Endothelial cell of umbilical vein (primary cell): ENCODE results near the gene CFAP100. TPM values are rescaled to one million over a fixed set of nuclear protein-coding genes. Genes with fewer than 3 reads are reported as not detected.

Source experiments
- BruUV-seq: library from RNA; stranded (reverse); fragments of 400-500 nt; replicated peaks from 2 replicates; lab custom pipeline; 2021; lab: Mats Ljungman, UMichigan
- CTCF ChIA-PET: fragments of 300-600, 350-600 bp; sonication (Branson Sonifier 250); formaldehyde crosslinking; loops from one replicate; lab custom pipeline; 2021; ENCODE audit warnings: antibody characterized with exemption, inconsistent platforms; lab: Charles Lee
- POLR2A ChIA-PET: fragments of 300-600, 350-600 bp; sonication (Branson Sonifier 250); formaldehyde crosslinking; loops from one replicate; lab custom pipeline; 2021; ENCODE audit warnings: antibody characterized with exemption, inconsistent platforms; lab: Charles Lee
- DNase-seq: peaks from one replicate; pipeline ENCODE4 v3.0.0-alpha.2; 2011; ENCODE audit warnings: low read depth, low spot score
- FAIRE-seq: peaks from 2 replicates; lab custom pipeline; 2011; peaks lifted over from hg19 to GRCh38; lab: Jason Lieb, UNC
- H2AFZ ChIP-seq: 2 replicates; pipeline ENCODE4 v1.6.0; 2012; ENCODE audit warnings: low read depth, low read length, control low read depth, inconsistent platforms
- H3K27ac ChIP-seq: 2 replicates; pipeline ENCODE4 v1.5.1; 2011; ENCODE audit warnings: low read depth, mild to moderate bottlenecking, control low read depth, low read length, moderate library complexity; ENCODE audit not compliant: insufficient read depth
- H3K27me3 ChIP-seq, 2 experiments: 2 replicates each; pipeline versions ENCODE4 v1.6.0 to v1.6.1; 2011; ENCODE audit warnings: low read length in 2 of 2, mixed read lengths in 1 of 2; ENCODE audit not compliant: control insufficient read depth in 2 of 2, insufficient read depth in 2 of 2
- H3K36me3 ChIP-seq, 2 experiments: 2 replicates in 1 of 2; 3 replicates in 1 of 2; pipeline ENCODE4 v1.5.1; 2011; ENCODE audit warnings: low read length in 2 of 2, mild to moderate bottlenecking in 1 of 2, moderate library complexity in 1 of 2; ENCODE audit not compliant: control insufficient read depth in 2 of 2, insufficient read depth in 2 of 2; ENCODE audit errors: extremely low read depth in 1 of 2
- H3K4me1 ChIP-seq: 3 replicates; pipeline ENCODE4 v1.5.1; 2011; ENCODE audit warnings: mild to moderate bottlenecking, low read length; ENCODE audit not compliant: control insufficient read depth, insufficient read depth; ENCODE audit errors: extremely low read depth
- H3K4me2 ChIP-seq: 2 replicates; pipeline ENCODE4 v1.6.1; 2011; ENCODE audit warnings: low read length, control low read depth, mixed read lengths; ENCODE audit not compliant: insufficient read depth
- H3K4me3 ChIP-seq, 3 experiments: fragments of 200-600 bp in 1 of 3; sonication (generic), shearing (Covaris generic) in 1 of 3; replicated peaks in 1 of 3; 2 replicates each; pipeline ENCODE4 v1.5.1; 2011 to 2016; ENCODE audit warnings: control low read depth in 3 of 3, low read length in 3 of 3, mild to moderate bottlenecking in 2 of 3, inconsistent platforms in 1 of 3, low read depth in 1 of 3, moderate library complexity in 1 of 3; ENCODE audit not compliant: insufficient read depth in 1 of 3
- H3K79me2 ChIP-seq: 2 replicates; pipeline ENCODE4 v1.6.0; 2012; ENCODE audit warnings: low read length, inconsistent platforms; ENCODE audit not compliant: control insufficient read depth, insufficient read depth
- H3K9ac ChIP-seq: replicated peaks from 2 replicates; pipeline ENCODE3; 2011; ENCODE audit warnings: low read length, control low read depth; ENCODE audit not compliant: insufficient read depth; ENCODE audit errors: extremely low read depth
- H3K9me1 ChIP-seq: replicated peaks from 3 replicates; pipeline ENCODE4 v1.6.0; 2011; ENCODE audit warnings: mild to moderate bottlenecking, low read length; ENCODE audit not compliant: control insufficient read depth, insufficient read depth; ENCODE audit errors: extremely low read depth
- H3K9me3 ChIP-seq: replicated peaks from 2 replicates; pipeline ENCODE4 v1.5.1; 2012; ENCODE audit warnings: low read length, inconsistent platforms; ENCODE audit not compliant: control insufficient read depth, insufficient read depth
- H4K20me1 ChIP-seq: replicated peaks from 2 replicates; pipeline ENCODE3; 2011; ENCODE audit warnings: mild to moderate bottlenecking, low read length; ENCODE audit not compliant: control insufficient read depth, insufficient read depth; ENCODE audit errors: extremely low read depth
- CTCF ChIP-seq, 2 donors: IDR thresholded peaks; 1 replicate in 1 of 2; 2 replicates in 1 of 2; pipeline ENCODE4 v1.5.1; 2011; ENCODE audit warnings: low read length in 2 of 2, mild to moderate bottlenecking in 2 of 2, moderate library complexity in 2 of 2, control low read depth in 1 of 2, inconsistent platforms in 1 of 2, low read depth in 1 of 2; ENCODE audit not compliant: insufficient read depth in 1 of 2; ENCODE audit errors: extremely low read depth in 1 of 2
- EZH2 ChIP-seq: IDR thresholded peaks from 2 replicates; pipeline ENCODE4 v1.6.1; 2012; ENCODE audit warnings: borderline replicate concordance, low read depth, mild to moderate bottlenecking, moderate library complexity, low read length, inconsistent platforms; ENCODE audit not compliant: severe bottlenecking
- FOS ChIP-seq: IDR thresholded peaks from 2 replicates; pipeline ENCODE4 v1.6.1; 2011; ENCODE audit warnings: mild to moderate bottlenecking, low read length, moderate library complexity, borderline replicate concordance; ENCODE audit not compliant: insufficient read depth
- GATA2 ChIP-seq: IDR thresholded peaks from 2 replicates; pipeline ENCODE4 v1.7.0; 2011; ENCODE audit warnings: low read depth, mild to moderate bottlenecking, moderate library complexity, mixed read lengths, low read length; ENCODE audit not compliant: insufficient read length, insufficient read depth
- JUN ChIP-seq: IDR thresholded peaks from 2 replicates; pipeline ENCODE4 v1.6.1; 2011; ENCODE audit warnings: borderline replicate concordance, low read depth; ENCODE audit not compliant: insufficient read length, insufficient read depth
- MYC ChIP-seq: IDR thresholded peaks from one replicate; pipeline ENCODE4 v1.6.1; 2011; ENCODE audit warnings: mild to moderate bottlenecking, low read depth, low read length
- POLR2AphosphoS5 ChIP-seq: IDR thresholded peaks from 2 replicates; pipeline ENCODE4 v1.6.1; 2012; ENCODE audit warnings: low read depth, mild to moderate bottlenecking, control low read depth, low read length, moderate library complexity; ENCODE audit not compliant: insufficient read depth
- dilution Hi-C: fragments of 300-500 bp; cut with MboI; formaldehyde crosslinking; loops from one replicate; pipeline ENCODE4 v1.15.0; 2019; ENCODE audit warnings: low sequenced_read_pairs; ENCODE audit not compliant: extremely low pct_ligation_motif_present
- intact Hi-C: fragments of 100-400 bp; cut with micrococcal nuclease; formaldehyde crosslinking; loops from one replicate; pipeline ENCODE4 v1.10.0; 2022
- polyA plus RNA-seq, 4 experiments: library from polyadenylated mRNA; depleted of rRNA in 3 of 4; stranded (reverse) in 3 of 4; unstranded in 1 of 4; fragments of >200 nt; gene quantifications; 2 replicates each; pipeline versions ENCODE4 v1.2.1 to v1.2.3, GENCODE V29; 2011 to 2012; ENCODE audit warnings: missing spikeins in 1 of 4
- total RNA-seq: library from RNA; stranded (reverse); gene quantifications from 2 replicates; pipeline ENCODE4 v1.2.3, GENCODE V29; 2021
- TF ChIP-seq, protein P1 (sequence below): IDR thresholded peaks from 2 replicates; pipeline ENCODE4 v1.6.1; 2011; ENCODE audit not compliant: insufficient read depth, insufficient read length

The CFAP100 gene
- total and polyA plus RNA-seq, 2 donors (not counting 3 experiments of a cell fraction or from before 2014, with no cell fraction given), result not detected

GRCh38 chr3:126355251-126355650, 39.5 kb upstream of the CFAP100 start:
- no TSS peak for BruUV-seq

More at GRCh38 chr3:126355251-126355650, 39.5 kb upstream of the CFAP100 start:
- Histone ChIP-seq H3K9me1 (no peaks in the 10 kb centered on the region), H3K9me3 (no peaks in the 10 kb centered on the region), H2AFZ (no peak overlapping the region), H3K27me3 (peaks cover 14 to 22% of the 10 kb centered on the region in 2 experiments), H3K4me3 (no peak overlapping the region), H3K9ac (no peak overlapping the region), H3K4me2 (no peak overlapping the region), H3K79me2 (no peaks in the 10 kb centered on the region), H3K4me1 (peaks cover 12% of the 10 kb centered on the region), H3K27ac (no peak overlapping the region), H3K36me3 (peaks cover 0 to 4% of the 10 kb centered on the region in 2 experiments), H4K20me1 (no peaks in the 10 kb centered on the region)
- POLR2A ChIA-PET, result no interaction called here
- FAIRE-seq, result no peak
- dilution Hi-C loops, result no loop called here
- no peak for TF ChIP-seq EZH2
- no peak for TF ChIP-seq JUN
- TF ChIP-seq FOS, result no peak
- TF ChIP-seq POLR2AphosphoS5, result no peak
- TF ChIP-seq GATA2, result no peak
- TF ChIP-seq CTCF (IDR thresholded peaks at IDR 0.05; ENCODE audit: extremely low read depth in 1 of 2, insufficient read depth in 1 of 2, low read depth in 1 of 2, low read length in 2 of 2), result no peak
- TF ChIP-seq, protein P1, sequence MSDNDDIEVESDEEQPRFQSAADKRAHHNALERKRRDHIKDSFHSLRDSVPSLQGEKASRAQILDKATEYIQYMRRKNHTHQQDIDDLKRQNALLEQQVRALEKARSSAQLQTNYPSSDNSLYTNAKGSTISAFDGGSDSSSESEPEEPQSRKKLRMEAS, result no peak
- no peak for TF ChIP-seq MYC
- DNase-seq, result no peak
- intact Hi-C loops, result loop anchor here (5.0 kb wide), 1 partner anchor 273 kb away; the partner anchor contains the start of gene SLC41A3
- CTCF ChIA-PET, result no interaction called here
